GM10266 (cell line): ENCODE results near the gene LACRT.

Experiments used
- DNase-seq: peaks from one replicate; pipeline ENCODE4 v3.0.0; 2012; ENCODE audit errors: extremely low spot score
- TF ChIP-seq, protein P1 (sequence below): IDR thresholded peaks from 2 replicates; pipeline ENCODE4 v1.5.1; 2012; ENCODE audit warnings: mild to moderate bottlenecking, low read depth; ENCODE audit not compliant: control insufficient read depth, insufficient read depth; ENCODE audit errors: missing control alignments

LACRT gene

GRCh38 chr12:54654926-54655325, 20.2 kb upstream of the LACRT start:
- no peak for DNase-seq
- TF ChIP-seq, protein P1, sequence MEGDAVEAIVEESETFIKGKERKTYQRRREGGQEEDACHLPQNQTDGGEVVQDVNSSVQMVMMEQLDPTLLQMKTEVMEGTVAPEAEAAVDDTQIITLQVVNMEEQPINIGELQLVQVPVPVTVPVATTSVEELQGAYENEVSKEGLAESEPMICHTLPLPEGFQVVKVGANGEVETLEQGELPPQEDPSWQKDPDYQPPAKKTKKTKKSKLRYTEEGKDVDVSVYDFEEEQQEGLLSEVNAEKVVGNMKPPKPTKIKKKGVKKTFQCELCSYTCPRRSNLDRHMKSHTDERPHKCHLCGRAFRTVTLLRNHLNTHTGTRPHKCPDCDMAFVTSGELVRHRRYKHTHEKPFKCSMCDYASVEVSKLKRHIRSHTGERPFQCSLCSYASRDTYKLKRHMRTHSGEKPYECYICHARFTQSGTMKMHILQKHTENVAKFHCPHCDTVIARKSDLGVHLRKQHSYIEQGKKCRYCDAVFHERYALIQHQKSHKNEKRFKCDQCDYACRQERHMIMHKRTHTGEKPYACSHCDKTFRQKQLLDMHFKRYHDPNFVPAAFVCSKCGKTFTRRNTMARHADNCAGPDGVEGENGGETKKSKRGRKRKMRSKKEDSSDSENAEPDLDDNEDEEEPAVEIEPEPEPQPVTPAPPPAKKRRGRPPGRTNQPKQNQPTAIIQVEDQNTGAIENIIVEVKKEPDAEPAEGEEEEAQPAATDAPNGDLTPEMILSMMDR = no peak

- TF ChIP-seq, protein P1 = no peak
- DNase-seq = no peak
Measured at GRCh38 chr12:54653025-54653424, 18.3 kb upstream of the LACRT start.

DNA sequence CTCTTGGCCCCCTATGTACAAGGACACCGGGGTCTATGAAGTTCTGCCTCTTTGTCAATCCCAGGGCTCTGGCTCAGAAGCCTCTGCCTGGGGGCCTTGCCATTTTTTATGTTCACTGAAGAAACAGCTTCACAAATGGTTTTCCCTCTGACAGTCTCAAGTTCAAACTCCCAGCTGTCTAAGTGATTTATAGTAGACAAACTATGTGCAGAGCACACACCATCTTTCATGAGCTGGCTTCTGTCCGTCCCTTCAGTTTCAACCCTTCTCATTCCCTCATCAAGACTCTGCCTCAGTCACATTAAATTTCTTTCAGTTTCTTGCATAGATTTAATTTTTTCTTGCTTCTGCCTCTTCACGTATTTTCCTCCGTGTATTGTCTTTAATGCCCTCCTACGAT, 16.2 kb upstream of the LACRT start:
- no peak for DNase-seq
- TF ChIP-seq, protein P1 = no peak

DNA sequence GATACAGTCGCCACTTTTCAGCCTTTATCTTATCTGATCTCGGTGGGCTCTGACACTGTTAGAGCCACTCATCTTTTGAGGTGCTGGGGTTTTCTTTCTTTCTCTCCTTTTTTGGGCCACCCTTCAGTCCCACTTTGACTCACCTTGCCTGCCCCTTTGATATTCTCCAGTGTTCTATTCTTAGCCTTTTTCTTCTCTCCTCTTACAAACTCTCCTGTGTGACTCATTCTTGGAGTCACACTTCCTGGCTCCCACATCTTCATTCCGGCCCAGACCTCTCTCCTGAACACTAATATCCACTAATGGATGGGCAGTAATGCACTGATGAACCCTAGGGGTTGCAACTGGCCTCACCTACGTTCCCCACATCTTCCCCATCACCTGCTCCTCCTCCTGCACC, 15.7 kb upstream of the LACRT start:
- DNase-seq = no peak
- TF ChIP-seq, protein P1 = no peak

DNA sequence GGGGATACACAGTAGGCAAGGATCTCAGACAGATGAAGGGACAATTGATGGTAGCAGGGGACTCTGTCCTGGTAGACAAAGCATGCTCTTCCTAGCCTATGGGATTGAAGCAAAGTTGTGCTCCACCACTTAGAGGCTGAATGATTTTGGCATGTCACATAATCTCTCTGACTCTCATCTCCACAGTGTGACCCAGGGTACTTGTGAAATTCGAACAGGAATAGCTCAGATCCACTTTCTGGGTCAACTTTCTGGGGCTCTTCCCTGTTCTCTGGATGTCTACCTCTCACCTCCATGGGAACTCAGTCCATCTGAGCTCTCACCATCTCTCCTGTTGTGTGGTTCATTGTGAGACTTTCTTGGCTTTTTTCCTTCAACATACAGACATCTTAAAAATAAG, 15.1 kb upstream of the LACRT start:
- no peak for DNase-seq
- TF ChIP-seq, protein P1 = no peak

DNA sequence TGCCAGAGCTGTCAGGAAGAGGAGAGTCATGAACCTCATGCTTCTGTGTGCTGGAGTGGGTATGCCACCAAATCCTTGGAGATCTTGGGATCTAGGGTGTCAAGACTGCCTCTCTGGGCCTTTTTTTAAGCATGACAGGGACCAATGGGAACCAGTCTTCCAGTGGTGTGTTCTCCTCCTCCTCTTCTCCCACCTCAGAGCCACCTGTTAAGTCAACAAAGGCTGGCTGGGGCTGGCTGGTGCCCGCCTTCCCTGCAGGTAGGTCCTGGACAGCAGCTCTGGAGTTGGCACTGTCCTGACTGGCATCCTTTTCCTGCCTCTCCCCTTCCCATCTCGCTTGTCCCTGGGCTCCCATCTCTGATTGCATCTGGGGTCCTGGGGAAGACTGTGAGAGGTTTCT, 13.6 kb upstream of the LACRT start, which contains the start of gene DCD:
DCD (minus strand) TSS at position 101 of the 400 bp plus-strand sequence; CDS start at position 39, 62 bp downstream.
- TF ChIP-seq, protein P1 = no peak
- DNase-seq = no peak

GRCh38 chr12:54641554-54641953, 6.9 kb upstream of the LACRT start:
- TF ChIP-seq, protein P1 = no peak
- no peak for DNase-seq
